GM10266 (cell line): ENCODE measurements around the gene TMEM185B.
"Not testable (repeated sequence)": the region's sequence is repeated elsewhere in the genome, so short reads cannot be mapped to it uniquely, and the experiment has no call there.

Experiments
- DNase-seq: peaks from one replicate; pipeline ENCODE4 v3.0.0; 2012; ENCODE audit errors: extremely low spot score
- CTCF ChIP-seq: IDR thresholded peaks from 2 replicates; pipeline ENCODE4 v1.5.1; 2012; ENCODE audit warnings: mild to moderate bottlenecking, low read depth; ENCODE audit not compliant: control insufficient read depth, insufficient read depth; ENCODE audit errors: missing control alignments

TMEM185B gene

GRCh38 chr2:120204417-120204816, 18.8 kb downstream of the TMEM185B start:
- TF ChIP-seq CTCF: no peak

GRCh38 chr2:120204022-120204405, 19.2 kb downstream of the TMEM185B start:
- TF ChIP-seq CTCF: no peak
- no peak for DNase-seq

More at GRCh38 chr2:120204417-120204816, 18.8 kb downstream of the TMEM185B start:
- DNase-seq: no peak

- no peak for TF ChIP-seq CTCF
These were observed 19.8 kb downstream of the TMEM185B start for GRCh38 chr2:120203251-120204021.

GRCh38 chr2:120199817-120200459, 23.3 kb downstream of the TMEM185B start:
- not testable (repeated sequence) for DNase-seq

More at GRCh38 chr2:120203251-120204021, 19.8 kb downstream of the TMEM185B start:
- DNase-seq: no peak

GRCh38 chr2:120195553-120195952, 27.6 kb downstream of the TMEM185B start:
- DNase-seq: no peak
- TF ChIP-seq CTCF: no peak

GRCh38 chr2:120192280-120192679, 30.9 kb downstream of the TMEM185B start:
- no peak for TF ChIP-seq CTCF
- DNase-seq: no peak

GRCh38 chr2:120189189-120189588, 34.0 kb downstream of the TMEM185B start:
- no peak for TF ChIP-seq CTCF
- DNase-seq: no peak
